ENCODE data around the gene RPS5.
"Not testable (repeated sequence)": the region's sequence is repeated elsewhere in the genome, so short reads cannot be mapped to it uniquely, and the experiment has no call there.

RPS5 gene

GRCh38 chr19:58345558-58345957 lies 41.5 kb upstream of the RPS5 start:
- peak overlapping the region; percentile 10 for H3K27ac ChIP-seq (ENCODE audit: low read depth, low read length, poor library complexity, severe bottlenecking)
- H3F3A ChIP-seq (ENCODE audit: insufficient read depth, low read length), result no peaks in the 10 kb centered on the region
- no peaks in the 10 kb centered on the region for H3K9me2 ChIP-seq (ENCODE audit: low read depth, low read length)
- H3K4me3 ChIP-seq (ENCODE audit: low read depth, low read length, poor library complexity, severe bottlenecking), result no peak overlapping the region
- H3K9me3 ChIP-seq (ENCODE audit: low read length), result no peaks in the 10 kb centered on the region
- no peak overlapping the region for H2AFZ ChIP-seq (ENCODE audit: low read length)
- no peaks in the 10 kb centered on the region for H4K20me1 ChIP-seq (ENCODE audit: insufficient read depth, low read length)
- peaks cover 6% of the 10 kb centered on the region; the same call in 1 of the 2 replicates for H3K36me3 ChIP-seq (ENCODE audit: insufficient read depth, low read length)
- H3K79me2 ChIP-seq (ENCODE audit: insufficient read depth, low read length), result peaks cover 9% of the 10 kb centered on the region
- no peaks in the 10 kb centered on the region for H3K27me3 ChIP-seq (ENCODE audit: insufficient read depth, low read length)
- peaks cover 39% of the 10 kb centered on the region for H3K4me1 ChIP-seq (ENCODE audit: insufficient read depth, low read length, severe bottlenecking)
- no peak overlapping the region for H3K9ac ChIP-seq (ENCODE audit: low read length)
- H3K4me2 ChIP-seq (ENCODE audit: low read length), result no peak overlapping the region
- TF ChIP-seq EZH2 (IDR thresholded peaks at IDR 0.05; ENCODE audit: borderline replicate concordance, low read length) (no peak), CTCF (IDR thresholded peaks at IDR 0.05; ENCODE audit: low read length) (no peak)

- Histone ChIP-seq H3K79me2 (ENCODE audit: insufficient read depth, low read length) (peaks cover 9% of the 10 kb centered on the region), H3K4me1 (ENCODE audit: insufficient read depth, low read length, severe bottlenecking) (peaks cover 39% of the 10 kb centered on the region), H3K27me3 (ENCODE audit: insufficient read depth, low read length) (no peaks in the 10 kb centered on the region), H2AFZ (ENCODE audit: low read length) (no peak overlapping the region), H3K4me2 (ENCODE audit: low read length) (peak overlapping the region; percentile 83), H3F3A (ENCODE audit: insufficient read depth, low read length) (no peaks in the 10 kb centered on the region), H3K9me3 (ENCODE audit: low read length) (no peaks in the 10 kb centered on the region), H3K9ac (ENCODE audit: low read length) (peak overlapping the region; percentile 90), H3K27ac (ENCODE audit: low read depth, low read length, poor library complexity, severe bottlenecking) (peak overlapping the region; percentile 16), H3K9me2 (ENCODE audit: low read depth, low read length) (no peaks in the 10 kb centered on the region), H3K4me3 (ENCODE audit: low read depth, low read length, poor library complexity, severe bottlenecking) (peak overlapping the region; percentile 95), H3K36me3 (ENCODE audit: insufficient read depth, low read length) (no peaks in the 10 kb centered on the region), H4K20me1 (ENCODE audit: insufficient read depth, low read length) (no peaks in the 10 kb centered on the region)
- TF ChIP-seq EZH2 (IDR thresholded peaks at IDR 0.05; ENCODE audit: borderline replicate concordance, low read length) (no peak), CTCF (IDR thresholded peaks at IDR 0.05; ENCODE audit: low read length) (no peak)
Observed at GRCh38 chr19:58346961-58347929, 39.8 kb upstream of the RPS5 start.

GRCh38 chr19:58348080-58348479 lies 39.0 kb upstream of the RPS5 start:
- H3K4me2 ChIP-seq (ENCODE audit: low read length), result peak overlapping the region; percentile 83
- H3K79me2 ChIP-seq (ENCODE audit: insufficient read depth, low read length); H4K20me1 ChIP-seq (ENCODE audit: insufficient read depth, low read length); H3K9me3 ChIP-seq (ENCODE audit: low read length); H3K9me2 ChIP-seq (ENCODE audit: low read depth, low read length); H3F3A ChIP-seq (ENCODE audit: insufficient read depth, low read length); H3K27me3 ChIP-seq (ENCODE audit: insufficient read depth, low read length); H3K27ac ChIP-seq (ENCODE audit: low read depth, low read length, poor library complexity, severe bottlenecking); H2AFZ ChIP-seq (ENCODE audit: low read length); H3K36me3 ChIP-seq (ENCODE audit: insufficient read depth, low read length): not testable (repeated sequence)
- peaks cover 39% of the 10 kb centered on the region for H3K4me1 ChIP-seq (ENCODE audit: insufficient read depth, low read length, severe bottlenecking)
- peak overlapping the region; percentile 95 for H3K4me3 ChIP-seq (ENCODE audit: low read depth, low read length, poor library complexity, severe bottlenecking)
- H3K9ac ChIP-seq (ENCODE audit: low read length), result peak overlapping the region; percentile 90
